MM.1S (cell line): ENCODE measurements around the gene RBFA.

Experiments
- DNase-seq: peaks from one replicate; pipeline ENCODE4 v3.0.0-alpha.2; 2015
- H2AFZ ChIP-seq: fragments of 300-600 bp; sonication (generic); 2 replicates; pipeline ENCODE4 v1.6.0; 2016; ENCODE audit warnings: antibody characterized with exemption, low read length
- H3F3A ChIP-seq: fragments of 300-600 bp; sonication (generic); 2 replicates; pipeline ENCODE4 v1.6.1; 2016; ENCODE audit warnings: mild to moderate bottlenecking, antibody characterized with exemption, low read length, moderate library complexity, mixed read lengths; ENCODE audit not compliant: insufficient read depth
- H3K27ac ChIP-seq: fragments of 300-600 bp; sonication (generic); 2 replicates; pipeline ENCODE4 v1.5.1; 2016; ENCODE audit warnings: mild to moderate bottlenecking, low read length
- H3K27me3 ChIP-seq: fragments of 300-600 bp; sonication (generic); replicated peaks from 2 replicates; pipeline ENCODE4 v1.6.0; 2016; ENCODE audit warnings: low read length; ENCODE audit not compliant: insufficient read depth
- H3K36me3 ChIP-seq: fragments of 300-600 bp; sonication (generic); replicated peaks from 2 replicates; pipeline ENCODE4 v1.6.1; 2016; ENCODE audit warnings: mild to moderate bottlenecking, low read length, mixed read lengths; ENCODE audit not compliant: insufficient read depth
- H3K4me1 ChIP-seq: fragments of 300-600 bp; sonication (generic); 2 replicates; pipeline ENCODE4 v1.6.1; 2016; ENCODE audit warnings: low read length, mixed read lengths
- H3K4me2 ChIP-seq: fragments of 300-600 bp; sonication (generic); 2 replicates; pipeline ENCODE4 v1.6.0; 2016; ENCODE audit warnings: low read depth, low read length
- H3K4me3 ChIP-seq: fragments of 300-600 bp; sonication (generic); 2 replicates; pipeline ENCODE4 v1.5.1; 2016; ENCODE audit warnings: low read length, mixed read lengths
- H3K79me2 ChIP-seq: fragments of 300-600 bp; sonication (generic); 2 replicates; pipeline ENCODE4 v1.6.1; 2016; ENCODE audit warnings: mixed run types, low read length, mixed read lengths
- H3K9ac ChIP-seq: fragments of 300-600 bp; sonication (generic); 2 replicates; pipeline ENCODE4 v1.6.1; 2016; ENCODE audit warnings: low read length, mixed read lengths
- H3K9me2 ChIP-seq: fragments of 300-600 bp; sonication (generic); replicated peaks from 2 replicates; pipeline ENCODE4 v1.6.1; 2016; ENCODE audit warnings: mild to moderate bottlenecking, low read length, mixed read lengths; ENCODE audit not compliant: insufficient read depth
- H3K9me3 ChIP-seq: fragments of 300-600 bp; sonication (generic); replicated peaks from 2 replicates; pipeline ENCODE4 v1.6.1; 2016; ENCODE audit warnings: mild to moderate bottlenecking, low read length, mixed read lengths; ENCODE audit not compliant: insufficient read depth
- H4K20me1 ChIP-seq: fragments of 300-600 bp; sonication (generic); 2 replicates; pipeline ENCODE4 v1.6.1; 2016; ENCODE audit warnings: mild to moderate bottlenecking, low read length, moderate library complexity, mixed read lengths; ENCODE audit not compliant: insufficient read depth
- EZH2 ChIP-seq: fragments of 300-600 bp; sonication (generic); optimal IDR thresholded peaks from 2 replicates; pipeline ENCODE3; 2017; ENCODE audit warnings: low read depth, mild to moderate bottlenecking, antibody characterized with exemption, low read length, mixed read lengths
- EZH2phosphoT487 ChIP-seq: fragments of 300-600 bp; sonication (generic); IDR thresholded peaks from 2 replicates; pipeline ENCODE4 v1.6.1; 2018; ENCODE audit warnings: antibody characterized with exemption, low read length
- TF ChIP-seq, protein P1 (sequence below): fragments of 300-600 bp; sonication (generic); IDR thresholded peaks from 2 replicates; pipeline ENCODE4 v1.5.1; 2016; ENCODE audit warnings: antibody characterized with exemption, low read length, mixed read lengths

Gene RBFA

GRCh38 chr18:80050797-80051196, 16.6 kb downstream of the RBFA start:
- H3K9me3 ChIP-seq: no peaks in the 10 kb centered on the region
- H3K36me3 ChIP-seq: no peaks in the 10 kb centered on the region; the same call in 1 of the 2 replicates
- no peak for TF ChIP-seq EZH2phosphoT487
- TF ChIP-seq EZH2: no peak
- TF ChIP-seq, protein P1, sequence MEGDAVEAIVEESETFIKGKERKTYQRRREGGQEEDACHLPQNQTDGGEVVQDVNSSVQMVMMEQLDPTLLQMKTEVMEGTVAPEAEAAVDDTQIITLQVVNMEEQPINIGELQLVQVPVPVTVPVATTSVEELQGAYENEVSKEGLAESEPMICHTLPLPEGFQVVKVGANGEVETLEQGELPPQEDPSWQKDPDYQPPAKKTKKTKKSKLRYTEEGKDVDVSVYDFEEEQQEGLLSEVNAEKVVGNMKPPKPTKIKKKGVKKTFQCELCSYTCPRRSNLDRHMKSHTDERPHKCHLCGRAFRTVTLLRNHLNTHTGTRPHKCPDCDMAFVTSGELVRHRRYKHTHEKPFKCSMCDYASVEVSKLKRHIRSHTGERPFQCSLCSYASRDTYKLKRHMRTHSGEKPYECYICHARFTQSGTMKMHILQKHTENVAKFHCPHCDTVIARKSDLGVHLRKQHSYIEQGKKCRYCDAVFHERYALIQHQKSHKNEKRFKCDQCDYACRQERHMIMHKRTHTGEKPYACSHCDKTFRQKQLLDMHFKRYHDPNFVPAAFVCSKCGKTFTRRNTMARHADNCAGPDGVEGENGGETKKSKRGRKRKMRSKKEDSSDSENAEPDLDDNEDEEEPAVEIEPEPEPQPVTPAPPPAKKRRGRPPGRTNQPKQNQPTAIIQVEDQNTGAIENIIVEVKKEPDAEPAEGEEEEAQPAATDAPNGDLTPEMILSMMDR: no peak

DNA sequence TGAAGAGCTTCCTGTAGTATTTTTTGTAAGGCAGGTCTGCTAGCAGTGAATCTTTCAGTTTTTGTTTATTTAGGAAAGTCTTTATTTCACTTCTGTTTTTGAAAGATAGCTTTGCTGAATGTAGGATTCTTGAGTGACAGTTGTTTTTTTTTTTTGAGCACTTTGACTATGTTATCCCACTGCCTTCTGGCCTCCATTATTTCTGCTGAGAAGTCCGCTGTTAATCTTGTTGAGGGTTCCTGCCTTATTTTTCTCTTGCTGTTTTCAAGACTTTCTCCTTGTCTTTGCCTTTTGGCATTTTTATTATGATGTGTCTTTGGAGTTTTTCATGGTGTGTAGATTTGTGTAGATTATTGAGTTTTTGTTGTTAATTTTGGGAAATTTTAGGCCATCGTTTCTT, 21.9 kb downstream of the RBFA start:
- Histone ChIP-seq H3K9me2 (no peaks in the 10 kb centered on the region), H3K27ac (no peak overlapping the region), H3K36me3 (no peaks in the 10 kb centered on the region), H3K9me3 (no peaks in the 10 kb centered on the region), H4K20me1 (no peaks in the 10 kb centered on the region), H3K4me1 (no peaks in the 10 kb centered on the region), H2AFZ (no peak overlapping the region), H3K27me3 (no peaks in the 10 kb centered on the region), H3K9ac (no peak overlapping the region), H3K4me3 (no peak overlapping the region), H3K79me2 (no peaks in the 10 kb centered on the region), H3K4me2 (no peak overlapping the region), H3F3A (no peaks in the 10 kb centered on the region)
- no peak for TF ChIP-seq EZH2
- TF ChIP-seq, protein P1: no peak
- TF ChIP-seq EZH2phosphoT487: no peak
- DNase-seq: no peak

More at GRCh38 chr18:80050797-80051196, 16.6 kb downstream of the RBFA start:
- Histone ChIP-seq H3K9ac (no peak overlapping the region), H4K20me1 (no peaks in the 10 kb centered on the region), H3K27me3 (no peaks in the 10 kb centered on the region), H3K4me1 (no peaks in the 10 kb centered on the region), H3K27ac (no peak overlapping the region), H3K79me2 (no peaks in the 10 kb centered on the region), H2AFZ (no peak overlapping the region), H3K4me2 (no peak overlapping the region), H3K4me3 (no peak overlapping the region), H3K9me2 (no peaks in the 10 kb centered on the region), H3F3A (no peaks in the 10 kb centered on the region)
- no peak for DNase-seq

DNA sequence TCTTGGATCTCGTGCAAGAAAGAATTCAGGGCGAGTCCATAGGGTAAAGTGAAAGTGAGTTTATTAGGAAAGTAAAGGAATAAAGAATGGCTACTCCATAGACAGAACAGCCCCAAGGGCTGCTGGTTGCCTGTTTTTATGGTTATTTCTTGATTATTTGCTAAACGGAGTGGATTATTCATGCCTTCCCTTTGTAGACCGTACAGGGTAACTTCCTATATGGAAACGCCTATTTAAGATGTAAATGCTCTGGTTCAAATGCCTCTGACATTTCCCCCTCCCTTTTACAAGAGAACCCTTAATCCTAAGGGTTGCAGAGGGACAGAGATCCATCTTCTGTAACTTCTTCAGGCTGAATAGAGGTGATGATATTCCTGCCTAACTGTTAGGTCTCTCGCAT, 25.7 kb downstream of the RBFA start:
- Histone ChIP-seq H3F3A (no peaks in the 10 kb centered on the region), H3K9me3 (no peaks in the 10 kb centered on the region)

More for the DNA sequence above, 25.7 kb downstream of the RBFA start:
- H3K79me2 ChIP-seq: no peaks in the 10 kb centered on the region
- no peaks in the 10 kb centered on the region for H4K20me1 ChIP-seq
- H3K4me1 ChIP-seq: no peaks in the 10 kb centered on the region
- TF ChIP-seq, protein P1: no peak
- no peak for TF ChIP-seq EZH2phosphoT487
- no peak for TF ChIP-seq EZH2
- no peak overlapping the region for H2AFZ ChIP-seq
- no peaks in the 10 kb centered on the region for H3K36me3 ChIP-seq
- H3K4me3 ChIP-seq: no peak overlapping the region
- H3K27me3 ChIP-seq: no peaks in the 10 kb centered on the region
- H3K27ac ChIP-seq: no peak overlapping the region
- no peaks in the 10 kb centered on the region for H3K9me2 ChIP-seq
- no peak for DNase-seq
- H3K9ac ChIP-seq: no peak overlapping the region
- no peak overlapping the region for H3K4me2 ChIP-seq
